ENCODE data around the gene SYNPO2.

- TF ChIP-seq POLR2A (IDR thresholded peaks at IDR 0.05): no peak
- no peak for TF ChIP-seq CTCF (IDR thresholded peaks at IDR 0.05)
Observed at GRCh38 chr4:119035951-119036737, 147.5 kb downstream of the SYNPO2 start.

All from testis (tissue), 2 donors.